GM20000 (cell line): ENCODE data around the gene JAKMIP1.
A peak's percentile ranks its signal among the peaks of the same experiment; 100 is the strongest.

Source experiments
- DNase-seq: peaks from one replicate; pipeline ENCODE4 v3.0.0; 2012; ENCODE audit warnings: low spot score
- TF ChIP-seq, protein P1 (sequence below): IDR thresholded peaks from 2 replicates; pipeline ENCODE4 v1.5.1; 2012; ENCODE audit warnings: mild to moderate bottlenecking, control low read depth; ENCODE audit errors: extremely low read depth, missing control alignments

JAKMIP1 gene

GRCh38 chr4:6206771-6207290 lies 6.5 kb upstream of the JAKMIP1 start:
- TF ChIP-seq, protein P1, sequence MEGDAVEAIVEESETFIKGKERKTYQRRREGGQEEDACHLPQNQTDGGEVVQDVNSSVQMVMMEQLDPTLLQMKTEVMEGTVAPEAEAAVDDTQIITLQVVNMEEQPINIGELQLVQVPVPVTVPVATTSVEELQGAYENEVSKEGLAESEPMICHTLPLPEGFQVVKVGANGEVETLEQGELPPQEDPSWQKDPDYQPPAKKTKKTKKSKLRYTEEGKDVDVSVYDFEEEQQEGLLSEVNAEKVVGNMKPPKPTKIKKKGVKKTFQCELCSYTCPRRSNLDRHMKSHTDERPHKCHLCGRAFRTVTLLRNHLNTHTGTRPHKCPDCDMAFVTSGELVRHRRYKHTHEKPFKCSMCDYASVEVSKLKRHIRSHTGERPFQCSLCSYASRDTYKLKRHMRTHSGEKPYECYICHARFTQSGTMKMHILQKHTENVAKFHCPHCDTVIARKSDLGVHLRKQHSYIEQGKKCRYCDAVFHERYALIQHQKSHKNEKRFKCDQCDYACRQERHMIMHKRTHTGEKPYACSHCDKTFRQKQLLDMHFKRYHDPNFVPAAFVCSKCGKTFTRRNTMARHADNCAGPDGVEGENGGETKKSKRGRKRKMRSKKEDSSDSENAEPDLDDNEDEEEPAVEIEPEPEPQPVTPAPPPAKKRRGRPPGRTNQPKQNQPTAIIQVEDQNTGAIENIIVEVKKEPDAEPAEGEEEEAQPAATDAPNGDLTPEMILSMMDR = no peak
- DNase-seq = no peak

GRCh38 chr4:6205973-6206372 lies 5.6 kb upstream of the JAKMIP1 start:
- TF ChIP-seq, protein P1 = no peak
- DNase-seq = no peak

DNA sequence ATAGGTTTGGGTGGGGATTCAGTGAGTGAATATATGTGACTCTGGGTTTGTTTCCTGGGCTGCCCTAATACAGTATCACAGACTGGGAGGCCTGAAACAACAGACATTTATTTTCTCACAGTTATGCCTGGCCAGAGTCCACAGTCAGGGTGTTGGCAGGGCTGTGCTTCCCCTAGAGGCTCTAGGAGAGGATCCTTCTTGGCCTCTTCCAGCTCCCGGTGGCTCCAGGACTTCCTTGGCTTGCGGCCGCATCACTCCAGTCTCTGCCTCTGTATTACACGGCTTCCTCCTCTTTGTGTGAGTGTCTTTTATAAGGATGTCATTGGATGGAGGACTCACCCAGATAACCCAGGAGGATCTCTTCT lies 5.2 kb upstream of the JAKMIP1 start:
- no peak for DNase-seq
- TF ChIP-seq, protein P1 = no peak

GRCh38 chr4:6204871-6205566 lies 4.7 kb upstream of the JAKMIP1 start:
- TF ChIP-seq, protein P1 = no peak
- no peak for DNase-seq

DNA sequence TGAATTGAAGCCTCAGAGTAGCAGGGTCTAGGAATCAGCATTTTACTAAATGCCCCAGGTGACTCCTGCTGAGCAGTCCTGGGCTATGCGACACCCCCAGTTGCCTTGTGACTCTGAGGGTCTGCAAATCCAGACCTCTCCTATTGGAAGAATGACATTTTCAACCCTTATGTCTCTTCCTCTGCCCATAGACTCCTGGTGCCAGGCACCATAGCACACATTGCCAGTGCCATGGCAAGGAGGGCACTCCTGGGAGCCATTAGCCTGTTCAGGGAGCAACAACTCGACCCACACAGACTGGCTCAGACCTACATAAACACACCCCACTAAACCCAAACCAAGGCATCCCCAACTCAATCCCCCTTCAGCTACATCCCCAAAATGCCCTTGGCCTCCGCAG lies 3.7 kb upstream of the JAKMIP1 start:
- DNase-seq = no peak
- TF ChIP-seq, protein P1 = no peak

DNA sequence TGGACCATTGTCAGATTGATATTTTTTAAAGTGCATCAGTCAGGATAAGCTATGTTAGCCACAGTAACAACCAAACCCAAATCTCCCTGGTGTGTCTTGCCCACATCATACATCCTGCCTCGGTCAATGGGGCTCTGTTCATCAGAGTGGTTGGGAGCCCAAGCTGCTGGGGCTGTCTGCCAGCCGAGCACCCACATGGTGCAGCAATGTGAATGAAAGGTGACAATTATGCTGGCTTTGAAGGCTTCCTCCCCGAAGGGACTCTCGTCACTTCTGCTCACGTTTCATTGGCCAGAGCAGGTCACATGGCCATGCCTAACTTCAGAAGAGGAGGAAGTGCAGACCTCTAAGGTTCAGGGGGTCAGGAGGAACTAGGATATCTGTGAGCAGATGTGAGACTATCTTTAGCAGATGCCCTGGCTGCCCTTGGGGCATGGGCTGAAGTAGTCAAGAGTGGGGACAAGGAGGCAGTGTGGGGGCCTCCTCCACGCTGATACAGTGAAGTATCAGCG lies 1.3 kb upstream of the JAKMIP1 start:
- peak; percentile 58 for DNase-seq
- TF ChIP-seq, protein P1 = no peak

GRCh38 chr4:6200922-6201362 lies 593 bp upstream of the JAKMIP1 start:
- TF ChIP-seq, protein P1 = no peak
- DNase-seq = peak; percentile 42
